Right renal pelvis (tissue), 4 donors: Measurements from ENCODE around the gene MUC6. TPM values are rescaled to one million over a fixed set of nuclear protein-coding genes. Genes with fewer than 3 reads are reported as not detected.
"Not testable (repeated sequence)": the region's sequence is repeated elsewhere in the genome, so short reads cannot be mapped to it uniquely, and the experiment has no call there.

Experiments used
- DNase-seq, 4 donors: peaks; one replicate each; pipeline ENCODE4 v3.0.0-alpha.2; 2013; ENCODE audit warnings: low read depth in 4 of 4, low spot score in 3 of 4, missing footprints in 1 of 4
- polyA plus RNA-seq, 4 donors: library from polyadenylated mRNA; unstranded; fragments of 120-200 nt; gene quantifications; one replicate each; pipeline ENCODE4 v1.2.1, GENCODE V29; 2013; ENCODE audit not compliant: insufficient read length in 4 of 4

The MUC6 gene
- polyA plus RNA-seq, 4 donors: 9.9 to 35.4 (median 13.0) TPM

- no peak for DNase-seq
Measured at GRCh38 chr11:1025410-1026162, 10.9 kb downstream of the MUC6 start.

GRCh38 chr11:1024597-1025409 is 11.7 kb downstream of the MUC6 start:
- DNase-seq: no peak

- DNase-seq: no peak
Measured at GRCh38 chr11:1023811-1024596, 12.5 kb downstream of the MUC6 start.

- no peak for DNase-seq
Measured at GRCh38 chr11:1022908-1023810, 13.4 kb downstream of the MUC6 start.

- no peak for DNase-seq
Measured at GRCh38 chr11:1022411-1022810, 14.1 kb downstream of the MUC6 start.

GRCh38 chr11:1020211-1020905 is 16.2 kb downstream of the MUC6 start:
- DNase-seq: no peak

- DNase-seq: no peak
Measured at GRCh38 chr11:1019321-1019910, 17.1 kb downstream of the MUC6 start.

- no peak for DNase-seq
Measured at GRCh38 chr11:1018091-1018490, 18.4 kb downstream of the MUC6 start.

- no peak for DNase-seq
Measured at GRCh38 chr11:1017269-1018005, 19.1 kb downstream of the MUC6 start.

GRCh38 chr11:1016610-1017126 is 19.9 kb downstream of the MUC6 start:
- not testable (repeated sequence) for DNase-seq

- DNase-seq: no peak
Measured at GRCh38 chr11:1015826-1016545, 20.5 kb downstream of the MUC6 start.

GRCh38 chr11:1015064-1015463 is 21.5 kb downstream of the MUC6 start:
- no peak for DNase-seq

- DNase-seq: no peak
Measured at GRCh38 chr11:1014276-1014675, 22.2 kb downstream of the MUC6 start.

- DNase-seq: no peak
Measured at GRCh38 chr11:1013631-1013935, 22.9 kb downstream of the MUC6 start.

- DNase-seq: no peak
Measured at GRCh38 chr11:1012740-1013630, 23.5 kb downstream of the MUC6 start.

- no peak for DNase-seq
Measured at GRCh38 chr11:1012291-1012690, 24.2 kb downstream of the MUC6 start.

GRCh38 chr11:1011320-1011698 is 25.2 kb downstream of the MUC6 start:
- no peak for DNase-seq
